HepG2 (cell line): ENCODE measurements around the gene KRT81. TPM values are rescaled to one million over a fixed set of nuclear protein-coding genes. Genes with fewer than 3 reads are reported as not detected.

Experiments
- CBX5 ChIP-seq: sonication (generic); formaldehyde crosslinking; IDR thresholded peaks from 2 replicates; pipeline ENCODE4 v1.4.0; 2020; ENCODE audit warnings: missing genetic modification reagents, borderline replicate concordance
- FOSL2 ChIP-seq: sonication (generic); formaldehyde crosslinking; IDR thresholded peaks from 2 replicates; pipeline ENCODE4 v1.4.0; 2020; ENCODE audit warnings: missing genetic modification reagents
- FOXA3 ChIP-seq: IDR thresholded peaks from 2 replicates; pipeline ENCODE4 v1.6.1; 2016; ENCODE audit warnings: missing genetic modification reagents, missing compliant biosample characterization
- GATAD2A ChIP-seq: IDR thresholded peaks from 2 replicates; pipeline ENCODE4 v1.6.1; 2016
- HCFC1 ChIP-seq: fragments of 150-350 bp; IDR thresholded peaks from 2 replicates; pipeline ENCODE4 v1.6.1; 2014; ENCODE audit warnings: low read depth, low read length
- HMG20A ChIP-seq: IDR thresholded peaks from 2 replicates; pipeline ENCODE4 v1.6.1; 2016; ENCODE audit warnings: borderline replicate concordance
- JUN ChIP-seq: sonication (generic); formaldehyde crosslinking; IDR thresholded peaks from 2 replicates; pipeline ENCODE4 v1.4.0; 2020; ENCODE audit warnings: mild to moderate bottlenecking, missing genetic modification reagents
- KAT8 ChIP-seq: IDR thresholded peaks from 2 replicates; pipeline ENCODE4 v1.6.1; 2016; ENCODE audit warnings: missing genetic modification reagents, missing compliant biosample characterization
- KDM2A ChIP-seq: sonication (generic); formaldehyde crosslinking; IDR thresholded peaks from 2 replicates; pipeline ENCODE4 v1.4.0; 2020; ENCODE audit warnings: low read depth, missing genetic modification reagents, borderline replicate concordance
- MAFG ChIP-seq: sonication (generic); formaldehyde crosslinking; IDR thresholded peaks from 2 replicates; pipeline ENCODE4 v1.5.1; 2020; ENCODE audit warnings: mild to moderate bottlenecking, missing genetic modification reagents
- NCOA2 ChIP-seq: sonication (generic); formaldehyde crosslinking; IDR thresholded peaks from 2 replicates; pipeline ENCODE4 v1.8.0; 2022; ENCODE audit warnings: inconsistent platforms
- NR2F1 ChIP-seq, 2 experiments: fragments of 450-650 bp in 1 of 2; formaldehyde crosslinking in 1 of 2; IDR thresholded peaks; 2 replicates each; pipeline versions ENCODE4 v1.5.0 to v1.6.1; 2016 to 2020; ENCODE audit warnings: mild to moderate bottlenecking in 1 of 2, missing compliant biosample characterization in 1 of 2, missing genetic modification reagents in 1 of 2, moderate library complexity in 1 of 2
- PHF21A ChIP-seq: sonication (generic); formaldehyde crosslinking; IDR thresholded peaks from 2 replicates; pipeline ENCODE4 v1.5.0; 2020; ENCODE audit warnings: mild to moderate bottlenecking, missing genetic modification reagents
- RARA ChIP-seq: IDR thresholded peaks from 2 replicates; pipeline ENCODE4 v1.6.1; 2016; ENCODE audit warnings: missing genetic modification reagents, missing compliant biosample characterization
- RORA ChIP-seq: sonication (generic); formaldehyde crosslinking; IDR thresholded peaks from 2 replicates; pipeline ENCODE4 v1.5.0; 2020; ENCODE audit warnings: mild to moderate bottlenecking, missing genetic modification reagents, moderate library complexity
- RXRB ChIP-seq: IDR thresholded peaks from 2 replicates; pipeline ENCODE4 v1.6.1; 2016; ENCODE audit warnings: borderline replicate concordance, missing genetic modification reagents, missing compliant biosample characterization
- SALL2 ChIP-seq: sonication (generic); formaldehyde crosslinking; IDR thresholded peaks from 2 replicates; pipeline ENCODE4 v1.8.1; 2023; ENCODE audit warnings: mild to moderate bottlenecking, missing genetic modification reagents, inconsistent platforms
- SIN3B ChIP-seq: fragments of 150-350 bp; IDR thresholded peaks from 2 replicates; pipeline ENCODE4 v1.6.1; 2014; ENCODE audit warnings: low read length
- SIX4 ChIP-seq: sonication (generic); formaldehyde crosslinking; IDR thresholded peaks from 2 replicates; pipeline ENCODE4 v1.4.0; 2020; ENCODE audit warnings: missing genetic modification reagents
- SOX5 ChIP-seq: IDR thresholded peaks from 2 replicates; pipeline ENCODE4 v1.6.1; 2016; ENCODE audit warnings: borderline replicate concordance
- ZNF138 ChIP-seq: sonication (generic); formaldehyde crosslinking; IDR thresholded peaks from 2 replicates; pipeline ENCODE4 v1.5.0; 2020; ENCODE audit warnings: mild to moderate bottlenecking, low read depth, missing genetic modification reagents
- ZNF607 ChIP-seq: sonication (generic); formaldehyde crosslinking; IDR thresholded peaks from 2 replicates; pipeline ENCODE4 v1.5.1; 2020; ENCODE audit warnings: missing genetic modification reagents, mild to moderate bottlenecking, borderline replicate concordance
- ZNF768 ChIP-seq: sonication (generic); formaldehyde crosslinking; IDR thresholded peaks from 2 replicates; pipeline ENCODE4 v1.4.0; 2020; ENCODE audit warnings: missing genetic modification reagents
- ZNF839 ChIP-seq: sonication (generic); formaldehyde crosslinking; IDR thresholded peaks from 2 replicates; pipeline ENCODE4 v1.4.0; 2020; ENCODE audit warnings: missing genetic modification reagents, mild to moderate bottlenecking, borderline replicate concordance
- ZNF841 ChIP-seq: sonication (generic); formaldehyde crosslinking; IDR thresholded peaks from 2 replicates; pipeline ENCODE4 v1.8.1; 2023; ENCODE audit warnings: missing genetic modification reagents, borderline replicate concordance
- polyA plus RNA-seq, 8 experiments: library from polyadenylated mRNA; depleted of rRNA in 3 of 8; stranded (reverse) in 7 of 8; unstranded in 1 of 8; fragments of >200 nt; fragmentation: Illumina TruSeq in 4 of 8; extraction: Trizol in 4 of 8; gene quantifications; 2 replicates each; pipeline versions ENCODE4 v1.2.1 to v1.2.3, GENCODE V29; 2011 to 2016; ENCODE audit warnings: low read depth in 4 of 8, missing spikeins in 1 of 8, mixed read lengths in 1 of 8; ENCODE audit not compliant: insufficient read depth in 1 of 8
- total RNA-seq, 5 experiments: library from RNA; depleted of rRNA; stranded (reverse); fragments of >200 nt; fragmentation: Illumina TruSeq; extraction: Trizol; gene quantifications; 2 replicates each; pipeline ENCODE4 v1.2.3, GENCODE V29; 2016; ENCODE audit warnings: low read depth in 1 of 5
- TF ChIP-seq, protein P1 (sequence below): sonication (generic); formaldehyde crosslinking; IDR thresholded peaks from 2 replicates; pipeline ENCODE4 v1.4.0; 2020; ENCODE audit warnings: missing genetic modification reagents
- TF ChIP-seq, protein P2 (sequence below): IDR thresholded peaks from 2 replicates; pipeline ENCODE4 v1.6.1; 2012; ENCODE audit warnings: low read depth, low read length, improper control_type of control experiment
- TF ChIP-seq, protein P3 (sequence below): IDR thresholded peaks from 2 replicates; pipeline ENCODE4 v1.6.1; 2016; ENCODE audit warnings: mild to moderate bottlenecking, missing biosample characterization, missing genetic modification reagents

The KRT81 gene
- total and polyA plus RNA-seq, 2 of the 13 experiments (the other 11 are each of a cell fraction or from before 2014, with no cell fraction given) = not detected

DNA sequence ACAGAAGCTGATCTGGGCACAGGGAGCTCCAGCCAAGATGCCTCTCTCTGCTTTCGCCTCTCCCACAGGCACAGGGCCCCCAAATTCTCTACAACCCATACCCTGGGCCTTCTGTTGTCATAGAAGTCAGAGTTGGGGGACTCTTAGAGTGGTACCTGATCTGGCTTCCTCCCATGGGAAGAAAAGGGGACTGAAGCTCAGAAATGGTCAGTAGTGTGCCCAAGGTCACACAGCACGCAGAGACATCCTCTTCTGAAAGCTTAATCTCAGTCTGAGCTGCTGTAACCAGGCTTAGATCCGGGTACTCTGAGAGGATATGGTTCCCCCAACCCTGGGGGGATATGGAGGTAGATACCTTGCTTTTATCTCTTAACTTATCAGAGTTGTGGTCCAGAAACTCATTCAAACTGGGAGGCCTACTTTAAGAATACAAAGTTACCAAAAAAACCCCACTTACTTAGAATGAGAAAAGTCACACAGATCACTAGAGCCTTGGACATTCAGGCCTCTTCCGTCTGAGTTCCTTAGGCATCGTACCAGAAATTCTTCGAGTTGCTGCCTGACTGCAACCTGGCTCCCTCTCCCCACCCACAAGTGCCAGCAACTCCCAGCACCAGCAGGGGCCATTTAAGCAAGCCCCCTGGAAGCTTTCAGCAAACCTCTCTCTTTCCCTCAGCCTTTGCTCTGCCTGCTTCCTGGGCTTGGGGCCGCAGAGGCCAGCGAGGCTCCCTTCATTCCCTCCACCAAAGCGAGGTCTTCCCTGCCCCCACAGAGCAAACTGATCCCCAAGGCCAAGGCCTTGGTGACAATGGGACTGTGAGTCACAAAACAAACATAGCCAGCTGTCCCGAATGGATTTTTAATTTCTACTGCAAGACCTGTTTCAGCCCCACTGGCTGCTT lies 44.4 kb downstream of the KRT81 start (continued):
- no peak for TF ChIP-seq MAFG (CRISPR knock-in tag)
- TF ChIP-seq ZNF841 = no peak
- TF ChIP-seq KDM2A (CRISPR knock-in tag) = peak; percentile 55; the same call in 1 of the 2 replicates
- TF ChIP-seq SALL2 (CRISPR knock-in tag) = 0 out of 2 replicates have a peak, but pooled peaks have one; percentile 32
- TF ChIP-seq, protein P1, sequence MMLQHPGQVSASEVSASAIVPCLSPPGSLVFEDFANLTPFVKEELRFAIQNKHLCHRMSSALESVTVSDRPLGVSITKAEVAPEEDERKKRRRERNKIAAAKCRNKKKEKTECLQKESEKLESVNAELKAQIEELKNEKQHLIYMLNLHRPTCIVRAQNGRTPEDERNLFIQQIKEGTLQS = peak; percentile 92
- TF ChIP-seq RXRB (CRISPR knock-in tag) = peak; percentile 37; the same call in 1 of the 2 replicates
- TF ChIP-seq ZNF839 (CRISPR knock-in tag) = no peak
- peak; percentile 39; the same call in 1 of the 2 replicates for TF ChIP-seq PHF21A (CRISPR knock-in tag)
- peak; percentile 57 for TF ChIP-seq NCOA2 (CRISPR knock-in tag)
- peak; percentile 55; the same call in 1 of the 2 replicates for TF ChIP-seq KAT8
- peak; percentile 61; the same call in 1 of the 2 replicates for TF ChIP-seq RARA (CRISPR knock-in tag)
- TF ChIP-seq, protein P2, sequence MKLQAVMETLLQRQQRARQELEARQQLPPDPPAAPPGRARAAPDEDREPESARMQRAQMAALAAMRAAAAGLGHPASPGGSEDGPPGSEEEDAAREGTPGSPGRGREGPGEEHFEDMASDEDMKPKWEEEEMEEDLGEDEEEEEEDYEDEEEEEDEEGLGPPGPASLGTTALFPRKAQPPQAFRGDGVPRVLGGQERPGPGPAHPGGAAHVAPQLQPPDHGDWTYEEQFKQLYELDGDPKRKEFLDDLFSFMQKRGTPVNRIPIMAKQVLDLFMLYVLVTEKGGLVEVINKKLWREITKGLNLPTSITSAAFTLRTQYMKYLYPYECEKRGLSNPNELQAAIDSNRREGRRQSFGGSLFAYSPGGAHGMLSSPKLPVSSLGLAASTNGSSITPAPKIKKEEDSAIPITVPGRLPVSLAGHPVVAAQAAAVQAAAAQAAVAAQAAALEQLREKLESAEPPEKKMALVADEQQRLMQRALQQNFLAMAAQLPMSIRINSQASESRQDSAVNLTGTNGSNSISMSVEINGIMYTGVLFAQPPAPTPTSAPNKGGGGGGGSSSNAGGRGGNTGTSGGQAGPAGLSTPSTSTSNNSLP = peak; percentile 68; the same call in 1 of the 2 replicates
- TF ChIP-seq, protein P3, sequence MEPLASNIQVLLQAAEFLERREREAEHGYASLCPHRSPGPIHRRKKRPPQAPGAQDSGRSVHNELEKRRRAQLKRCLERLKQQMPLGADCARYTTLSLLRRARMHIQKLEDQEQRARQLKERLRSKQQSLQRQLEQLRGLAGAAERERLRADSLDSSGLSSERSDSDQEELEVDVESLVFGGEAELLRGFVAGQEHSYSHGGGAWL (CRISPR knock-in tag) = no peak
- no peak for TF ChIP-seq NR2F1 (CRISPR knock-in tag; IDR thresholded peaks at IDR 0.05)
- TF ChIP-seq JUN (CRISPR knock-in tag) = peak; percentile 52; the same call in 1 of the 2 replicates
- TF ChIP-seq HCFC1 = no peak
- peak; percentile 98 for TF ChIP-seq FOSL2 (CRISPR knock-in tag)
- TF ChIP-seq ZNF768 (CRISPR knock-in tag) = peak; percentile 81; the same call in 1 of the 2 replicates
- TF ChIP-seq SIX4 (CRISPR knock-in tag) = peak; percentile 50; the same call in 1 of the 2 replicates
- no peak for TF ChIP-seq SIN3B
- no peak for TF ChIP-seq RORA (CRISPR knock-in tag)
- TF ChIP-seq ZNF607 = no peak
- TF ChIP-seq ZNF138 = no peak
- TF ChIP-seq HMG20A = peak; percentile 44; the same call in 1 of the 2 replicates
- peak; percentile 89; the same call in 1 of the 2 replicates for TF ChIP-seq SOX5 (CRISPR knock-in tag)
- peak; percentile 73 for TF ChIP-seq GATAD2A (CRISPR knock-in tag)
- peak; percentile 56; the same call in 1 of the 2 replicates for TF ChIP-seq CBX5 (CRISPR knock-in tag)
- peak; percentile 88 for TF ChIP-seq FOXA3 (CRISPR knock-in tag)
